Measurements from ENCODE around the gene PNPLA7.

Gene PNPLA7

GRCh38 chr9:137589441-137590122 lies 39.4 kb upstream of the PNPLA7 start:
- Histone ChIP-seq H4K20me1 (ENCODE audit: insufficient read depth, low read length) (peaks cover 47% of the 10 kb centered on the region), H3K79me2 (ENCODE audit: insufficient read depth, low read length) (peaks cover 24% of the 10 kb centered on the region), H2AFZ (ENCODE audit: low read depth, low read length) (no peak overlapping the region), H3K4me2 (ENCODE audit: insufficient read depth, low read length) (peak overlapping the region; percentile 86), H3K27ac (ENCODE audit: low read length) (peak overlapping the region; percentile 50), H3K36me3 (ENCODE audit: insufficient read depth, low read length) (peaks cover 43% of the 10 kb centered on the region), H3K4me3 (ENCODE audit: low read depth in 1 of 2, low read length in 2 of 2) (peak overlapping the region; percentile 68 to 83), H3K27me3 (ENCODE audit: insufficient read depth, low read length, poor library complexity) (no peaks in the 10 kb centered on the region), H3K9me3 (ENCODE audit: insufficient read depth, low read length, severe bottlenecking) (no peaks in the 10 kb centered on the region), H3K9ac (ENCODE audit: low read depth, low read length) (peak overlapping the region; percentile 86), H3K4me1 (ENCODE audit: insufficient read depth, low read length) (peaks cover 29% of the 10 kb centered on the region)
- peak; percentile 25 for ATAC-seq (ENCODE audit: insufficient read depth, low read depth)
- peak; percentile 38 for DNase-seq
- TF ChIP-seq CTCF (IDR thresholded peaks at IDR 0.05; ENCODE audit: borderline replicate concordance, extremely low read depth, low read length, poor library complexity, severe bottlenecking) = no peak
- TF ChIP-seq EZH2 (IDR thresholded peaks at IDR 0.05; ENCODE audit: borderline replicate concordance, low read depth, low read length, severe bottlenecking) = no peak

- no peak for DNase-seq
- peaks cover 29% of the 10 kb centered on the region for H3K79me2 ChIP-seq (ENCODE audit: insufficient read depth, low read length)
- H3K4me2 ChIP-seq (ENCODE audit: insufficient read depth, low read length) = peak overlapping the region; percentile 86
- no peaks in the 10 kb centered on the region for H3K27me3 ChIP-seq (ENCODE audit: insufficient read depth, low read length, poor library complexity)
- H4K20me1 ChIP-seq (ENCODE audit: insufficient read depth, low read length) = peaks cover 54% of the 10 kb centered on the region
- peak overlapping the region; percentile 50; the same call in 1 of the 2 replicates for H3K27ac ChIP-seq (ENCODE audit: low read length)
- peak overlapping the region; percentile 68 to 83; a peak in 3 of 4 replicates for H3K4me3 ChIP-seq (ENCODE audit: low read depth in 1 of 2, low read length in 2 of 2)
- no peak for TF ChIP-seq CTCF (IDR thresholded peaks at IDR 0.05; ENCODE audit: borderline replicate concordance, extremely low read depth, low read length, poor library complexity, severe bottlenecking)
- no peak for TF ChIP-seq EZH2 (IDR thresholded peaks at IDR 0.05; ENCODE audit: borderline replicate concordance, low read depth, low read length, severe bottlenecking)
- no peaks in the 10 kb centered on the region for H3K9me3 ChIP-seq (ENCODE audit: insufficient read depth, low read length, severe bottlenecking)
- no peak overlapping the region for H2AFZ ChIP-seq (ENCODE audit: low read depth, low read length)
- H3K4me1 ChIP-seq (ENCODE audit: insufficient read depth, low read length) = peaks cover 29% of the 10 kb centered on the region
- peak overlapping the region; percentile 86 for H3K9ac ChIP-seq (ENCODE audit: low read depth, low read length)
- H3K36me3 ChIP-seq (ENCODE audit: insufficient read depth, low read length) = peaks cover 49% of the 10 kb centered on the region
- ATAC-seq (ENCODE audit: insufficient read depth, low read depth) = no peak
These were observed 38.7 kb upstream of the PNPLA7 start for GRCh38 chr9:137588891-137589290.

GRCh38 chr9:137588311-137588710 lies 38.1 kb upstream of the PNPLA7 start:
- Histone ChIP-seq H4K20me1 (ENCODE audit: insufficient read depth, low read length) (peaks cover 60% of the 10 kb centered on the region), H3K79me2 (ENCODE audit: insufficient read depth, low read length) (peaks cover 29% of the 10 kb centered on the region), H3K4me1 (ENCODE audit: insufficient read depth, low read length) (peaks cover 29% of the 10 kb centered on the region), H3K4me3 (ENCODE audit: low read depth in 1 of 2, low read length in 2 of 2) (no peak overlapping the region), H3K27me3 (ENCODE audit: insufficient read depth, low read length, poor library complexity) (no peaks in the 10 kb centered on the region), H3K36me3 (ENCODE audit: insufficient read depth, low read length) (peaks cover 55% of the 10 kb centered on the region), H3K9ac (ENCODE audit: low read depth, low read length) (peak overlapping the region; percentile 86), H3K4me2 (ENCODE audit: insufficient read depth, low read length) (peak overlapping the region; percentile 86), H3K27ac (ENCODE audit: low read length) (no peak overlapping the region), H2AFZ (ENCODE audit: low read depth, low read length) (no peak overlapping the region), H3K9me3 (ENCODE audit: insufficient read depth, low read length, severe bottlenecking) (no peaks in the 10 kb centered on the region)
- TF ChIP-seq EZH2 (IDR thresholded peaks at IDR 0.05; ENCODE audit: borderline replicate concordance, low read depth, low read length, severe bottlenecking) (no peak), CTCF (IDR thresholded peaks at IDR 0.05; ENCODE audit: borderline replicate concordance, extremely low read depth, low read length, poor library complexity, severe bottlenecking) (no peak)
- no peak for DNase-seq
- ATAC-seq (ENCODE audit: insufficient read depth, low read depth) = no peak
